ENCODE measurements around the gene GALNT18.

- no peak for TF ChIP-seq POLR2A (IDR thresholded peaks at IDR 0.05)
- no peak for TF ChIP-seq CTCF (IDR thresholded peaks at IDR 0.05)
These were observed 135.4 kb downstream of the GALNT18 start for GRCh38 chr11:11486423-11486822.
